ENCODE data around the gene CDKAL1.

DNA sequence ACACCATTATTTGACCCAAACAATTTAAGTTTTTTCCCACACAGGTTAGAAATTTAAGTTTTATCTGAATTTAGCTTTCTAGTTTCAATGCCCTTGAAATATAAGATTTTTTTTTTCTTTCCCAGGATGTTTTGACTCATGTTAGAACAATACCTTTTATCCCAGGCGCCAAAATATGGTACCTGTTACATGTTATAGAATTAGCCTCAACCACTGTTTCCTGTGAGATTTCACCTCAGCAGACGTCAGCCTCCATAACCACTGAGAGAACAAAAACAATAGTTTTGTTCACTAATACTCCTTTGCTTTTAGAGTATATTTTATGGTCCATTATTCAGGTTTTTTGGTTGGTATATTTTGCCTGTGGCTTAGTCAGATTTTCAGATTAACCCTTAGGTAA, 302.9 kb downstream of the CDKAL1 start:
- TF ChIP-seq, protein P1, sequence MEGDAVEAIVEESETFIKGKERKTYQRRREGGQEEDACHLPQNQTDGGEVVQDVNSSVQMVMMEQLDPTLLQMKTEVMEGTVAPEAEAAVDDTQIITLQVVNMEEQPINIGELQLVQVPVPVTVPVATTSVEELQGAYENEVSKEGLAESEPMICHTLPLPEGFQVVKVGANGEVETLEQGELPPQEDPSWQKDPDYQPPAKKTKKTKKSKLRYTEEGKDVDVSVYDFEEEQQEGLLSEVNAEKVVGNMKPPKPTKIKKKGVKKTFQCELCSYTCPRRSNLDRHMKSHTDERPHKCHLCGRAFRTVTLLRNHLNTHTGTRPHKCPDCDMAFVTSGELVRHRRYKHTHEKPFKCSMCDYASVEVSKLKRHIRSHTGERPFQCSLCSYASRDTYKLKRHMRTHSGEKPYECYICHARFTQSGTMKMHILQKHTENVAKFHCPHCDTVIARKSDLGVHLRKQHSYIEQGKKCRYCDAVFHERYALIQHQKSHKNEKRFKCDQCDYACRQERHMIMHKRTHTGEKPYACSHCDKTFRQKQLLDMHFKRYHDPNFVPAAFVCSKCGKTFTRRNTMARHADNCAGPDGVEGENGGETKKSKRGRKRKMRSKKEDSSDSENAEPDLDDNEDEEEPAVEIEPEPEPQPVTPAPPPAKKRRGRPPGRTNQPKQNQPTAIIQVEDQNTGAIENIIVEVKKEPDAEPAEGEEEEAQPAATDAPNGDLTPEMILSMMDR (IDR thresholded peaks at IDR 0.05) = no peak
- no peak for TF ChIP-seq POLR2A (IDR thresholded peaks at IDR 0.05)
- TF ChIP-seq POLR2AphosphoS5 (IDR thresholded peaks at IDR 0.05; ENCODE audit: insufficient read depth in 1 of 2, low read depth in 1 of 2) = no peak

All from vagina (tissue), 2 donors.